Heart left ventricle (tissue), 16 donors: ENCODE measurements around the gene IL11RA. TPM values are rescaled to one million over a fixed set of nuclear protein-coding genes. Genes with fewer than 3 reads are reported as not detected.
A peak's percentile ranks its signal among the peaks of the same experiment; 100 is the strongest.

ENCODE experiments used
- ATAC-seq, 4 donors: fragments of 200-7000 bp; cut with Tn5 transposase; one replicate each; pipeline ENCODE4 v1.9.1; 2020 to 2022; ENCODE audit warnings: moderate library complexity in 4 of 4, mild to moderate bottlenecking in 3 of 4, moderate number of reproducible peaks in 1 of 4
- DNase-seq, 5 donors: peaks; one replicate each; pipeline ENCODE4 v3.0.0-alpha.2; 2020
- H3K27ac ChIP-seq, 12 donors: fragments of 200-600 bp; sonication (generic) in 4 of 12; one replicate each; pipeline versions ENCODE4 v1.5.0 to v1.8.0; 2016 to 2022; ENCODE audit warnings: mild to moderate bottlenecking in 2 of 12
- H3K27me3 ChIP-seq, 9 donors: fragments of 200-600 bp; sonication (generic) in 2 of 9; one replicate each; pipeline versions ENCODE4 v1.5.1 to v1.8.0; 2016 to 2022; ENCODE audit warnings: mild to moderate bottlenecking in 3 of 9
- H3K36me3 ChIP-seq, 9 donors: fragments of 200-600 bp; sonication (generic) in 2 of 9; one replicate each; pipeline versions ENCODE4 v1.5.0 to v1.8.0; 2018 to 2022; ENCODE audit warnings: mild to moderate bottlenecking in 2 of 9
- H3K4me1 ChIP-seq, 12 donors: fragments of 200-600 bp; sonication (generic) in 4 of 12; one replicate each; pipeline versions ENCODE4 v1.5.0 to v1.8.0; 2016 to 2022; ENCODE audit warnings: mild to moderate bottlenecking in 3 of 12
- H3K4me3 ChIP-seq, 12 donors: fragments of 200-600 bp; sonication (generic) in 4 of 12; one replicate each; pipeline versions ENCODE4 v1.5.0 to v1.8.0; 2017 to 2022; ENCODE audit warnings: mild to moderate bottlenecking in 9 of 12, moderate library complexity in 4 of 12
- H3K9me3 ChIP-seq, 12 donors: fragments of 200-600 bp; sonication (generic) in 4 of 12; one replicate each; pipeline versions ENCODE4 v1.5.0 to v1.8.0; 2016 to 2022; ENCODE audit warnings: mild to moderate bottlenecking in 1 of 12
- POLR2A ChIP-seq, 2 donors: fragments of 450-650 bp; IDR thresholded peaks; one replicate each; pipeline ENCODE4 v1.6.1; 2017; ENCODE audit warnings: antibody characterized with exemption in 2 of 2, mild to moderate bottlenecking in 2 of 2, moderate library complexity in 2 of 2
- WGBS, 4 donors: extraction: QIAGEN DNeasy Blood & Tissue Kit in 2 of 4; methylation state at CpG; one replicate each; pipeline versions ENCODE4 v1.1.5 to v1.1.7; 2013 to 2018; 5-methylcytosine and 5-hydroxymethylcytosine counted together
- intact Hi-C, 10 donors: fragments of 100-400 bp; cut with DNase I; formaldehyde crosslinking; loops; one replicate each; pipeline versions ENCODE4 v1.11.1 to v1.14.2; 2022
- polyA plus RNA-seq, 2 donors: library from polyadenylated mRNA; stranded (reverse); fragments of 200-250 nt; gene quantifications; one replicate each; pipeline ENCODE4 v1.2.3, GENCODE V29; 2013
- total RNA-seq, 9 donors: library from RNA; depleted of rRNA in 2 of 9; stranded (reverse); fragments of >200 nt in 2 of 9; fragmentation: NEBNext Ultra II Directional in 3 of 9; extraction: Animal tissue kit (Norgen Biotek cat#: 25700) in 3 of 9; gene quantifications; one replicate each; pipeline versions ENCODE4 v1.1.0 to v1.2.4, GENCODE V29; 2016 to 2023
- TF ChIP-seq, protein P1 (sequence below), 12 donors: fragments of 200-600 bp; sonication (generic) in 4 of 12; IDR thresholded peaks; one replicate each; pipeline versions ENCODE4 v1.5.0 to v1.8.0; 2018 to 2022; ENCODE audit warnings: antibody characterized with exemption in 12 of 12, mild to moderate bottlenecking in 5 of 12
- donor health status: ischemic (EF 13 %, LVEDD 7.1; RV severe dilation, severe dysfunction).
- donor health status: healthy with polysubstance abuse.
- donor health status: DM: no; HTN: yes; CAD: no.
- donor health status: DM: no; HTN: no; CAD: no.
- donor health status: ischemic (EF 25% LVEDD 6.9; RV normal size, moderate dysfunction).
- donor health status: ischemic (EF 25% LVEDD 5.7; RV mildly dilated, moderate dysfunction).
- donor health status: healthy.
- donor health status: DM: yes; HTN: yes; CAD: no.
- donor health status: ischemic (EF 35%, LVEDD 5.7; RV mildly dilated, moderate dysfunction).
- donor health status: nonischemic (EF 11% LVEDD 7.7; RV severe dilation, severe dysfunction).
- donor health status: DM: yes; HTN: yes; CAD: no.
- donor health status: PGD.
- donor health status: ischemic (EF 29% LVEDD 5.4; RV normal size, mild dysfunction).
- donor health status: nonischemic (EF 23%, LVEDD 6.1; RV moderate dilation, normal function).

The IL11RA gene
- total and polyA plus RNA-seq, 11 donors = 20.8 to 113 (median 45.5) TPM

GRCh38 chr9:34625186-34625486 lies 26.8 kb upstream of the IL11RA start:
- peaks cover 39 to 87% (median 77%) of the 10 kb centered on the region in 9 donors for H3K27me3 ChIP-seq

GRCh38 chr9:34627716-34628655 lies 24.0 kb upstream of the IL11RA start:
- WGBS, 4 donors = 36 to 46% (median 40%) methylated on average over 17 to 20 of the region's 20 CpGs
- Histone ChIP-seq H3K27me3 (peaks cover 35 to 79% (median 66%) of the 10 kb centered on the region in 9 donors), H3K36me3 (no peaks in the 10 kb centered on the region), H3K4me1 (peaks cover 0 to 29% (median 13%) of the 10 kb centered on the region in 12 donors), H3K4me3 (peak overlapping the region in 8 of 12 donors; percentile 11 to 57 (median 48)), H3K27ac (no peak overlapping the region), H3K9me3 (no peaks in the 10 kb centered on the region)
- no peak for DNase-seq
- no peak for TF ChIP-seq POLR2A (IDR thresholded peaks at IDR 0.05)
- TF ChIP-seq, protein P1, sequence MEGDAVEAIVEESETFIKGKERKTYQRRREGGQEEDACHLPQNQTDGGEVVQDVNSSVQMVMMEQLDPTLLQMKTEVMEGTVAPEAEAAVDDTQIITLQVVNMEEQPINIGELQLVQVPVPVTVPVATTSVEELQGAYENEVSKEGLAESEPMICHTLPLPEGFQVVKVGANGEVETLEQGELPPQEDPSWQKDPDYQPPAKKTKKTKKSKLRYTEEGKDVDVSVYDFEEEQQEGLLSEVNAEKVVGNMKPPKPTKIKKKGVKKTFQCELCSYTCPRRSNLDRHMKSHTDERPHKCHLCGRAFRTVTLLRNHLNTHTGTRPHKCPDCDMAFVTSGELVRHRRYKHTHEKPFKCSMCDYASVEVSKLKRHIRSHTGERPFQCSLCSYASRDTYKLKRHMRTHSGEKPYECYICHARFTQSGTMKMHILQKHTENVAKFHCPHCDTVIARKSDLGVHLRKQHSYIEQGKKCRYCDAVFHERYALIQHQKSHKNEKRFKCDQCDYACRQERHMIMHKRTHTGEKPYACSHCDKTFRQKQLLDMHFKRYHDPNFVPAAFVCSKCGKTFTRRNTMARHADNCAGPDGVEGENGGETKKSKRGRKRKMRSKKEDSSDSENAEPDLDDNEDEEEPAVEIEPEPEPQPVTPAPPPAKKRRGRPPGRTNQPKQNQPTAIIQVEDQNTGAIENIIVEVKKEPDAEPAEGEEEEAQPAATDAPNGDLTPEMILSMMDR (IDR thresholded peaks at IDR 0.05) = no peak
- intact Hi-C loops = no loop called here
- ATAC-seq = no peak

More at GRCh38 chr9:34625186-34625486, 26.8 kb upstream of the IL11RA start:
- TF ChIP-seq, protein P1 (IDR thresholded peaks at IDR 0.05) = no peak
- TF ChIP-seq POLR2A (IDR thresholded peaks at IDR 0.05) = no peak
- Histone ChIP-seq H3K9me3 (no peaks in the 10 kb centered on the region), H3K36me3 (no peaks in the 10 kb centered on the region), H3K4me3 (no peak overlapping the region), H3K27ac (no peak overlapping the region), H3K4me1 (peaks cover 0 to 34% (median 17%) of the 10 kb centered on the region in 12 donors)
- WGBS, 4 donors = 64 to 81% (median 75%) methylated on average over 3 of the region's 3 CpGs
- intact Hi-C loops = no loop called here
- DNase-seq (no peak), ATAC-seq (no peak)

DNA sequence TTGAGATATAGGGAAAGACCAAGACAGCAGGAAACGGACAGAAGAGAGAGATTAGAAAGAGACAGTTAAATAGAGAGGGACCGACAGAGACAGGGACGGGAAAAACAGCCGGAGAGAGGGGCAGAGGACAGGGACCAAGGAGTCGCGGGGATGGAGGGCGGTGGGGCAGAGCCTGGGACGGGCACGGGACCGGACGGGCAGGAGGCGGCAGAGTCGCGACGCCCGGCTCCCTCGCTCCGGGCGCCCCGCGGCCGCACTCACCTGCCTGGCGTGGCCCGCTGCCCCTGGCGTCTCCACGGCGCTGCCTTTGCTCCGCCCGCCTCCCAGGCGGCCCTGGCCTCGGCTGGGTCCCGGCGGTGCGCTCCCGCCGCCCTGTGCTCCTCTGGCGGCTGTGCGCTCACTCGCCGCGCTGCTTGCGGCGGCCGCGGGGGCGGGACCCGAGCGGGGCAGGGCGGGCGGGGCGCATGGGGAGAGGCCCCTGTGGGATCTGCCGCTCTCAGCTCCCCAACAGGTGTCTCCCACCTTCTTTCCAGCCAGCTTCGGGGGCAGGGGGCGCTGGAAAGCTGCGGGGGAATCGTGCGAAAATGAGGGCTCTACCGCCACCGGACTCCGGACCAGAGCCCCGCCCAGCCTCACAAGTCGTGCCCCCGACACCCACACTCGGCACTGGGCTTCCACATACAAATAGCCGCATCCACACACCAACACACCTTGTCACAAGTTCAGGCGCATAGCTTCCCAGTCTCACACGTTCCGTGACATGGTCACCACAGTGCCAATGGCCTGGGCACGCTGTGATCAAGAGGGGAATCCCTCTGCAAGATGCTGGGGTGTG lies 23.1 kb upstream of the IL11RA start, which contains the start of gene ARID3C:
Gene ARID3C (minus strand): TSS at position 411 of the 835 bp plus-strand sequence. CDS start 1,052 bp downstream, outside the sequence.
- no peaks in the 10 kb centered on the region for H3K9me3 ChIP-seq
- 1 to 4% (median 2%) methylated on average over 20 to 69 of the region's 69 CpGs for WGBS, 4 donors
- DNase-seq = no peak
- H3K27ac ChIP-seq = no peak within 1 kb of the TSS
- H3K27me3 ChIP-seq = peaks cover 32 to 70% (median 57%) of the 10 kb centered on the region in 9 donors
- ATAC-seq = peak in 3 of 4 donors; percentile 54 to 82 (median 70)
- TF ChIP-seq POLR2A (IDR thresholded peaks at IDR 0.05) = no peak
- TF ChIP-seq, protein P1 (IDR thresholded peaks at IDR 0.05) = no peak
- intact Hi-C loops = no loop called here
- no peaks in the 10 kb centered on the region for H3K36me3 ChIP-seq
- peak within 1 kb of the TSS; percentile 11 to 57 (median 44) for H3K4me3 ChIP-seq
- peaks cover 0 to 22% (median 12%) of the 10 kb centered on the region in 12 donors for H3K4me1 ChIP-seq

DNA sequence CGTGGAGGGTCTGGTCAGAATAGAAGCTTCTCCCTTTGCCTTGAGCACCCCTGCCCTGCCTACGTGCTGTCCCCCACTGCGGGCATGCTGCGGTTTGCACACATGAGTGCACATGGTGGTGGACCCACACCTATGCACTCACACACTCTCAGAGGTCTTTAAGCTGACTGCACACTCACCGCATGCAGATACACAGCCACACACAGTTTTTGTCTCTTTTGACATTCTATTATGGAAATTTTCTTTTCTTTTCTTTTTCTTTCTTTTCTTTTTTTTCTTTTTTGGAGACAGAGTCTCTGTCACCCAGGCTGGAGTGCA lies 22.5 kb upstream of the IL11RA start:
- no peak for ATAC-seq
- intact Hi-C loops = no loop called here
- H3K27me3 ChIP-seq = peaks cover 31 to 64% (median 51%) of the 10 kb centered on the region in 9 donors

More for the DNA sequence above, 22.5 kb upstream of the IL11RA start:
- TF ChIP-seq POLR2A (IDR thresholded peaks at IDR 0.05) = no peak
- TF ChIP-seq, protein P1 (IDR thresholded peaks at IDR 0.05) = no peak
- H3K4me1 ChIP-seq = peaks cover 0 to 20% (median 8%) of the 10 kb centered on the region in 12 donors
- H3K9me3 ChIP-seq = no peaks in the 10 kb centered on the region
- H3K27ac ChIP-seq = no peak overlapping the region
- H3K4me3 ChIP-seq = peak overlapping the region in 7 of 12 donors; percentile 11 to 55 (median 46)
- no peak for DNase-seq
- H3K36me3 ChIP-seq = no peaks in the 10 kb centered on the region
- WGBS, 4 donors = 21 to 48% (median 30%) methylated on average over 5 of the region's 5 CpGs
